GM12878 (cell line): ENCODE results near the gene ACVR1C.

Experiments used
- BCL11A ChIP-seq: IDR thresholded peaks from 2 replicates; pipeline ENCODE4 v1.6.1; 2011; ENCODE audit warnings: low read depth, low read length
- CEBPB ChIP-seq, 2 experiments: fragments of 150-350 bp in 1 of 2; IDR thresholded peaks; 2 replicates each; pipeline ENCODE4 v1.6.1; 2012 to 2014; ENCODE audit warnings: low read depth in 2 of 2, low read length in 2 of 2, borderline replicate concordance in 1 of 2, inconsistent platforms in 1 of 2
- EP300 ChIP-seq, 2 experiments: fragments of 150-350 bp in 1 of 2; IDR thresholded peaks; 2 replicates each; pipeline ENCODE4 v1.6.1; 2011 to 2012; ENCODE audit warnings: low read depth in 2 of 2, low read length in 2 of 2, borderline replicate concordance in 1 of 2, improper control_type of control experiment in 1 of 2, inconsistent platforms in 1 of 2; ENCODE audit not compliant: control insufficient read depth in 1 of 2
- EZH2 ChIP-seq: IDR thresholded peaks from 2 replicates; pipeline ENCODE4 v1.6.1; 2012; ENCODE audit warnings: low read depth, mild to moderate bottlenecking, control low read depth, inconsistent platforms, low read length, borderline replicate concordance; ENCODE audit not compliant: control insufficient read depth
- GABPA ChIP-seq: IDR thresholded peaks from 2 replicates; pipeline ENCODE4 v1.6.1; 2014; ENCODE audit warnings: antibody characterized with exemption, low read depth, mild to moderate bottlenecking, inconsistent platforms
- HDGF ChIP-seq: fragments of 450-650 bp; IDR thresholded peaks from 2 replicates; pipeline ENCODE4 v1.6.1; 2016; ENCODE audit warnings: antibody characterized with exemption
- POU2F2 ChIP-seq: IDR thresholded peaks from 3 replicates; pipeline ENCODE4 v1.6.1; 2011; ENCODE audit warnings: low read depth, mild to moderate bottlenecking, low read length, borderline replicate concordance
- SIN3A ChIP-seq: IDR thresholded peaks from 2 replicates; pipeline ENCODE4 v1.6.1; 2012; ENCODE audit warnings: low read depth, low read length, improper control_type of control experiment
- TF ChIP-seq, protein P1 (sequence below): fragments of 150-350 bp; IDR thresholded peaks from 2 replicates; pipeline ENCODE4 v1.6.1; 2016; ENCODE audit warnings: low read depth, low read length
- TF ChIP-seq, protein P2 (sequence below): IDR thresholded peaks from 2 replicates; pipeline ENCODE4 v1.6.1; 2011; ENCODE audit warnings: low read depth, mild to moderate bottlenecking, low read length, moderate library complexity, borderline replicate concordance; ENCODE audit errors: extremely low read depth
- TF ChIP-seq, protein P3 (sequence below), 3 experiments: IDR thresholded peaks in 2 of 3; conservative IDR thresholded peaks in 1 of 3; 2 replicates each; pipeline ENCODE4 v1.5.1; 2011; ENCODE audit warnings: low read depth in 3 of 3, low read length in 3 of 3, mild to moderate bottlenecking in 3 of 3, control low read depth in 2 of 3, moderate library complexity in 2 of 3, inconsistent platforms in 1 of 3, mixed read lengths in 1 of 3; ENCODE audit not compliant: control insufficient read depth in 2 of 3, insufficient read depth in 1 of 3; ENCODE audit errors: extremely low read depth in 1 of 3
- TF ChIP-seq, protein P4 (sequence below): fragments of 450-650 bp; formaldehyde crosslinking; IDR thresholded peaks from 2 replicates; pipeline ENCODE4 v1.4.0; 2022; ENCODE audit warnings: mild to moderate bottlenecking, moderate library complexity
- TF ChIP-seq, protein P5 (sequence below): IDR thresholded peaks from 2 replicates; pipeline ENCODE4 v1.6.1; 2012; ENCODE audit warnings: low read depth, low read length, improper control_type of control experiment

DNA sequence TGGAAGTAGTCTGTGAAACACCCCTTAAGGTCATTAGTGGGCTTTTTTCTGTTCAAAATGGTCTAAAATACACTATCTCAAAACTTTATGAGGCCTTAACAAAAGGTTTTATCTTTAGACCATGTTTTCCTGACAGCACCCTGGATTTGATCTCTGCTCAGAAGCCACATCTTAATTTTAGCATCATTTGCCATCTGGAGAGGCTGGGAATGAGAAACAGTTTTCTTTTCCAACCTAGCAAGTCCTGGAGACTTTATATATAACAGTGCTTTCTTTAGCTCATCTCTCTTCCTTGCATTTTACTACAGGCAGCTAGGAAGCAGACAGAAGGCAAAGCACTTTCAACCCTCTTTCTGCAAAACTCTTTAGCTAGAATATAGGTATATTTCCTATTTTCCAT lies 122.1 kb downstream of the ACVR1C start:
- TF ChIP-seq EP300 (IDR thresholded peaks at IDR 0.05; ENCODE audit: borderline replicate concordance in 1 of 2, control insufficient read depth in 1 of 2, low read depth in 2 of 2, low read length in 2 of 2) (no peak), GABPA (no peak), EZH2 (no peak), SIN3A (no peak), CEBPB (IDR thresholded peaks at IDR 0.05; ENCODE audit: borderline replicate concordance in 1 of 2, low read depth in 2 of 2, low read length in 2 of 2) (no peak), POU2F2 (no peak), BCL11A (no peak), HDGF (no peak)
- TF ChIP-seq, protein P1, sequence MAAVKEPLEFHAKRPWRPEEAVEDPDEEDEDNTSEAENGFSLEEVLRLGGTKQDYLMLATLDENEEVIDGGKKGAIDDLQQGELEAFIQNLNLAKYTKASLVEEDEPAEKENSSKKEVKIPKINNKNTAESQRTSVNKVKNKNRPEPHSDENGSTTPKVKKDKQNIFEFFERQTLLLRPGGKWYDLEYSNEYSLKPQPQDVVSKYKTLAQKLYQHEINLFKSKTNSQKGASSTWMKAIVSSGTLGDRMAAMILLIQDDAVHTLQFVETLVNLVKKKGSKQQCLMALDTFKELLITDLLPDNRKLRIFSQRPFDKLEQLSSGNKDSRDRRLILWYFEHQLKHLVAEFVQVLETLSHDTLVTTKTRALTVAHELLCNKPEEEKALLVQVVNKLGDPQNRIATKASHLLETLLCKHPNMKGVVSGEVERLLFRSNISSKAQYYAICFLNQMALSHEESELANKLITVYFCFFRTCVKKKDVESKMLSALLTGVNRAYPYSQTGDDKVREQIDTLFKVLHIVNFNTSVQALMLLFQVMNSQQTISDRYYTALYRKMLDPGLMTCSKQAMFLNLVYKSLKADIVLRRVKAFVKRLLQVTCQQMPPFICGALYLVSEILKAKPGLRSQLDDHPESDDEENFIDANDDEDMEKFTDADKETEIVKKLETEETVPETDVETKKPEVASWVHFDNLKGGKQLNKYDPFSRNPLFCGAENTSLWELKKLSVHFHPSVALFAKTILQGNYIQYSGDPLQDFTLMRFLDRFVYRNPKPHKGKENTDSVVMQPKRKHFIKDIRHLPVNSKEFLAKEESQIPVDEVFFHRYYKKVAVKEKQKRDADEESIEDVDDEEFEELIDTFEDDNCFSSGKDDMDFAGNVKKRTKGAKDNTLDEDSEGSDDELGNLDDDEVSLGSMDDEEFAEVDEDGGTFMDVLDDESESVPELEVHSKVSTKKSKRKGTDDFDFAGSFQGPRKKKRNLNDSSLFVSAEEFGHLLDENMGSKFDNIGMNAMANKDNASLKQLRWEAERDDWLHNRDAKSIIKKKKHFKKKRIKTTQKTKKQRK = no peak
- TF ChIP-seq, protein P2, sequence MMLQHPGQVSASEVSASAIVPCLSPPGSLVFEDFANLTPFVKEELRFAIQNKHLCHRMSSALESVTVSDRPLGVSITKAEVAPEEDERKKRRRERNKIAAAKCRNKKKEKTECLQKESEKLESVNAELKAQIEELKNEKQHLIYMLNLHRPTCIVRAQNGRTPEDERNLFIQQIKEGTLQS = no peak
- TF ChIP-seq, protein P3, sequence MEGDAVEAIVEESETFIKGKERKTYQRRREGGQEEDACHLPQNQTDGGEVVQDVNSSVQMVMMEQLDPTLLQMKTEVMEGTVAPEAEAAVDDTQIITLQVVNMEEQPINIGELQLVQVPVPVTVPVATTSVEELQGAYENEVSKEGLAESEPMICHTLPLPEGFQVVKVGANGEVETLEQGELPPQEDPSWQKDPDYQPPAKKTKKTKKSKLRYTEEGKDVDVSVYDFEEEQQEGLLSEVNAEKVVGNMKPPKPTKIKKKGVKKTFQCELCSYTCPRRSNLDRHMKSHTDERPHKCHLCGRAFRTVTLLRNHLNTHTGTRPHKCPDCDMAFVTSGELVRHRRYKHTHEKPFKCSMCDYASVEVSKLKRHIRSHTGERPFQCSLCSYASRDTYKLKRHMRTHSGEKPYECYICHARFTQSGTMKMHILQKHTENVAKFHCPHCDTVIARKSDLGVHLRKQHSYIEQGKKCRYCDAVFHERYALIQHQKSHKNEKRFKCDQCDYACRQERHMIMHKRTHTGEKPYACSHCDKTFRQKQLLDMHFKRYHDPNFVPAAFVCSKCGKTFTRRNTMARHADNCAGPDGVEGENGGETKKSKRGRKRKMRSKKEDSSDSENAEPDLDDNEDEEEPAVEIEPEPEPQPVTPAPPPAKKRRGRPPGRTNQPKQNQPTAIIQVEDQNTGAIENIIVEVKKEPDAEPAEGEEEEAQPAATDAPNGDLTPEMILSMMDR (IDR thresholded peaks at IDR 0.05 in 2 of 3, conservative IDR thresholded peaks at IDR 0.05 in 1 of 3; ENCODE audit: control insufficient read depth in 2 of 3, extremely low read depth in 1 of 3, insufficient read depth in 1 of 3, low read depth in 3 of 3, low read length in 3 of 3) = no peak
- TF ChIP-seq, protein P4, sequence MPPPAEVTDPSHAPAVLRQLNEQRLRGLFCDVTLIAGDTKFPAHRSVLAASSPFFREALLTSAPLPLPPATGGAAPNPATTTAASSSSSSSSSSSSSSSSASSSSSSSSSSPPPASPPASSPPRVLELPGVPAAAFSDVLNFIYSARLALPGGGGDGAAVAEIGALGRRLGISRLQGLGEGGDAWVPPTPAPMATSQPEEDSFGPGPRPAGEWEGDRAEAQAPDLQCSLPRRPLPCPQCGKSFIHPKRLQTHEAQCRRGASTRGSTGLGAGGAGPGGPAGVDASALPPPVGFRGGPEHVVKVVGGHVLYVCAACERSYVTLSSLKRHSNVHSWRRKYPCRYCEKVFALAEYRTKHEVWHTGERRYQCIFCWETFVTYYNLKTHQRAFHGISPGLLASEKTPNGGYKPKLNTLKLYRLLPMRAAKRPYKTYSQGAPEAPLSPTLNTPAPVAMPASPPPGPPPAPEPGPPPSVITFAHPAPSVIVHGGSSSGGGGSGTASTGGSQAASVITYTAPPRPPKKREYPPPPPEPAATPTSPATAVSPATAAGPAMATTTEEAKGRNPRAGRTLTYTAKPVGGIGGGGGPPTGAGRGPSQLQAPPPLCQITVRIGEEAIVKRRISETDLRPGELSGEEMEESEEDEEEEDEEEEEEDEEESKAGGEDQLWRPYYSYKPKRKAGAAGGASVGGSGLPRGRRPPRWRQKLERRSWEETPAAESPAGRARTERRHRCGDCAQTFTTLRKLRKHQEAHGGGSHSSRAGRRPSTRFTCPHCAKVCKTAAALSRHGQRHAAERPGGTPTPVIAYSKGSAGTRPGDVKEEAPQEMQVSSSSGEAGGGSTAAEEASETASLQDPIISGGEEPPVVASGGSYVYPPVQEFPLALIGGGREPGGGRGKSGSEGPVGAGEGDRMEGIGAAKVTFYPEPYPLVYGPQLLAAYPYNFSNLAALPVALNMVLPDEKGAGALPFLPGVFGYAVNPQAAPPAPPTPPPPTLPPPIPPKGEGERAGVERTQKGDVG (CRISPR knock-in tag) = no peak
- TF ChIP-seq, protein P5, sequence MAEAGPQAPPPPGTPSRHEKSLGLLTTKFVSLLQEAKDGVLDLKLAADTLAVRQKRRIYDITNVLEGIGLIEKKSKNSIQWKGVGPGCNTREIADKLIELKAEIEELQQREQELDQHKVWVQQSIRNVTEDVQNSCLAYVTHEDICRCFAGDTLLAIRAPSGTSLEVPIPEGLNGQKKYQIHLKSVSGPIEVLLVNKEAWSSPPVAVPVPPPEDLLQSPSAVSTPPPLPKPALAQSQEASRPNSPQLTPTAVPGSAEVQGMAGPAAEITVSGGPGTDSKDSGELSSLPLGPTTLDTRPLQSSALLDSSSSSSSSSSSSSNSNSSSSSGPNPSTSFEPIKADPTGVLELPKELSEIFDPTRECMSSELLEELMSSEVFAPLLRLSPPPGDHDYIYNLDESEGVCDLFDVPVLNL = no peak
